Stimulated activated CD8-positive, alpha-beta memory T cell treated with anti-CD3 and anti-CD28 coated beads, Interleukin-7, amount 100 ng/mL, for 24 hours (primary cell): ENCODE data around the gene GSK3B.

ENCODE experiments used
- DNase-seq: peaks from one replicate; pipeline ENCODE4 v3.0.0-alpha.2; 2020; ENCODE audit warnings: low read depth

The GSK3B gene

DNA sequence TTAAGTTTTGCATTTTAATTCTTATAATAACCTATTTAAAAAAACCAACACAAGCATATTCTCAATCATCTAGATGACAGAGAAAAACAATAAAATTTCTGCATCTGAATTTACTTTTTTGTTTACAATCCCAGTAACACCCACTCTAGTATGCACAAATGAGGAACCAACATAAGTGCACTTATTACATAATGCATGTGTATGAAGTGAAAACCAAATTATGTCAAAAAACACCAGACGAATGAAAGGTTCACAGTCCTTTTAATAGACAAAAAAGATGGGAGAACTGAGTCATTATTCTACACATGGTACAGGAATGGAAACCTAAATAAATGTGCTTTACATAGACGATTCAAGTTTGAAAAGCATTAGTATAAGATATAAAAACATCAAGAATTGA is 220.6 kb downstream of the GSK3B start:
- no peak for DNase-seq

DNA sequence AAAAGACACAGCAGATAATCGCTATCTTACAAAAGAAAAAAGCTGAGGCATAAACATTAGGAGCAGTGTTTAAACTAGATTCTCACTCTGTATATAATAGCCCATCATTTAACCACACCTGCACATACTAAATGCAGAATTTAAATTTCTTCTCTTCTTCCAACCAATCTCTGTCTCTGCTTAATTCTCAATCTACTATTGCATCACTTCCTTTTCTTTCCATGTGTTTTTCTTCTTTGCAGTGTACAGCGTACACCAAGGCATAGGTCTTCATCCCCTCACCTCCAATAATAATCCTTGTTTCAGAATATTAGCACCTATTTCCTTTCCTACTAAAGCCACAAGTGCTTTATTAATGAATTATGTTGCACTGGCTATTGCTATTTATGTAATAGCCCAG is 221.5 kb downstream of the GSK3B start:
- DNase-seq, result no peak

DNA sequence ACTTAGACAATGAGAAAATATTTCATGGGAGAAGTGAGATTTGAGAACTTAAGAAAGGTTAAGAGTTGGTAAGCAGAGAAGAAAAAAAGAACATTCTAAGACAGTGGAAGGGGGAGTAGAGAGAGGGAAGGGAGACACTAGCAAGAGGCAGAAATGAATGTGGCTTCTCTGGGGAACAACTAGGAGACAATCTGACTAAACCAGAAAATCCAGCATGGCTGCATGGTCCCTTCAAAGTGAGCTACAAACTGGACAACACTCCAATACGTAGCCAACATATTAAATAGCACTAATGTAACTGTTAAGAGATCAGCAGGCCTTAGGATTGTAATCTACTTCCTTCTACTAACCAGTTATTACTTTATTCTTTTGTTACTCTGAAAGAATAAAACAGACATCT is 222.7 kb downstream of the GSK3B start:
- no peak for DNase-seq

DNA sequence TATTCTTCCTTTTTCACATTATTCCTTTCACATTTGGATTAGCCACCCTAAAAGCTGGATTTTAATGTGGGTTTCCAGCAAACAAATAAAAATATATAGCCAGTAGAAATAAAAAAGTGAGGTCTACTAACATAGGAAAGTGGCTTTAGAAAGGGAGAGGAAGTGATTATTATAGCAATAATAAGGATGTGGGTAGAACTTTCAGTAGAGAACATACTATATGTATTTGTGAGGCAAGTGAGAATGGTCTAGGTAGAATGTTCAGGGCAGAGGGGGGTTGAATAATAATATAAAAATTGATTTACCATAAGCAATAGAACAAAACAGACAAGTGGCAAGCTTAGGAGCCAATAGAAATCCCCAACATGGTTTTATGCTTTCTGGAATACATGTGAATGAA is 223.7 kb downstream of the GSK3B start:
- no peak for DNase-seq

DNA sequence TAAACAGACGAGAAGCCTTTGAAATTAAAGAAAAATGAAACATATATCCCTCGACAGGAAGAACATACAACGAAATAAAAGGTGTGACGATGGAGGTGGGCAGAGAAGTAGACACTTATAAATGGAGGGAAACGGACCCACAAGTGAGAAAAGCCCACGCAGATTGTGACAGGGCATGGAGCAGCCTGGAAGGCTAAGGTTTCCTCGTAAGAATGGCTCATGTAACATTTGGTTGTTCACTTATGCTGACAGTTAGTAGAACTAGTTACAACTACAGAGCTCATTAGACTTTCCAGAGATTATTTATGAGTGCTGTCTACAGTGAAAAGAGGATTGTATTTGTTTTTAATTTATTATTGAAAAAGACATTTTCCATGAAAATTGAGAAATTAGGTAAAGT is 229.8 kb downstream of the GSK3B start:
- no peak for DNase-seq

DNA sequence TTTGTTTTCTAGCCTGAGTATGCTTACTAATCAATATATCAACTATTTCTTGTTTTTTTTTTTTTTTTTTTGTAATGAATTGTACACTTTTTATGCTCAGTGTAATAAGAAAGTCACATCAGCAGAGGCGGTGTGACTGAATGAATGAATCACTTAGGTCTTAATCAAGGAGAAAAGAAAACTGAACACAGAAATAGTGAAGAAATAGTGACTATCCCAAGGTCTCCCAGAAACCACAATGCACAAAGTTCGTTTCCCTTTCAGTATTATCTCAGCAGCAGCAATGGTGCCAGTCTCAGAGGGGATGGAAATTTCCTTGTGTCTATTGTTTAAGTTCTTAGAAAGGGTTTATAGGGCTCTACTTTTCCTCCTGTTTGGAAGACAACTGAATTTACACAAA is 231.6 kb downstream of the GSK3B start:
- no peak for DNase-seq

DNA sequence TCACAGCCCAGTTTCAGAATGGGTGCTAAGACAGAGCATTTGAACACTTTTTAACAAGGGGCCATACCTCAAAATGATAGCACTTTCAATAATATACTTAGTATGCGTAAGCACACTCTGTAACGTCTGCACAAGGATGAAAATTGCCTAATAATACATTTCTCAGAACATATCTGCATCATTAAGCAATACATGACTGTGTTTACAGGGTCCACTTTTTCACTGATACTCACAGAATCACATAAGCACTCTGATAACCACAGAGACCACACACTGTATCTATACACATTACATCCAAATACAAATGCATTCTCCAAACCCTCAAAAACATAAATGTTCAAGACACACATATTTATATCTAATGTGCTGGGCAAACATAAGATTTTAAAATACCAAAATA is 232.6 kb downstream of the GSK3B start:
- DNase-seq, result no peak

DNA sequence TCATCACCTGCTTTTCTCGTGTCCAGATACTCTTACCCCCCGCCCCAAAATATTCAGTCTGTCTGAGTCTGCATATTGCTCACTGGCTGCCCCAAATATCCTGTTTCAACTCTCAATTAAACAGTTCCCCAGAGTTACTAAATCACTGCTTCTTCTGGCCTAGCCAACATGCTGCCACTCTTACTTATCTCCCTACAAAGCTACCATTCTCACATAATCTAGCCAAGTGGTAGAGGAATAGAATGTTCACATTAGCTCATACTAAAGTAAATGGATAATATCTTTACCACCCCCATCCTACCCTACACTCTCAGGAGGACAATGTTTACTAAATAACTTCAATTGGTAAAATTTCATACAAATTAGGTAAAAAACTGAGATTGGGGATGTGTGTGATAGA is 234.5 kb downstream of the GSK3B start:
- no peak for DNase-seq

DNA sequence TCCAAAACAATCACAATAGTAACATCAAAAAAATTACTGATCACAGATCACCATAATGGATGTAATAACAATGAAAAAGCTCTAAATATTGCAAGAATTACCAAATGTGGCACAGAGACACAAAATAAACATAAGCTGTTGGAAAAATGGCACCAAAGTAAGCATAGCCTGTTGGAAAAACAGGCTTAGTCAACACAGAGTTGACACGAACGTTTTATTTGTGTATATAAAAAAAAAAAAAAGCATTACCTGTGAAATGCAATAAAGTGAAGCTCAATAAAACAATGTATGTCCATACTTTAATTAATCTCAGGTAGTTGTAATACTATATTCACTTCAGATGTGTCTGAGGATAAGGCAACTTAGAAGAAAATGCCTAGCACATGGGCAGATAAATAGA is 235.3 kb downstream of the GSK3B start:
- no peak for DNase-seq

DNA sequence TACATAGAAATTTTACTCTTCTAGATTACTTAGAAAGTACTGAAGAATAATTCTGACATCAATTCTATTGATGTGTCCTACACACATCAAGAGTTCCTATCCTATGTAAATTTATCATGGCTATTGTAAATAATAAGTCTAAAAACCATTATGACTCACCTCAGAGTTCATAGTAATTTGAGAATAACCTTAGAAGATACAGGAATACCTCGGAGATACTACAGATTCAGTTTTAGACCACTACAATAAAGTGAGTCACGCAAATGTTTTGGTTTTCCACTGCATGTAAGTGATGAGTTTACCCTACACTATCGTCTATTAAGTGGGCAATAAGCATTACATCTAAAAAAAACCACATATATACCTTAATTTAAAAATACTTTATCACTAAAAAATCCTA is 237.6 kb downstream of the GSK3B start:
- no peak for DNase-seq

DNA sequence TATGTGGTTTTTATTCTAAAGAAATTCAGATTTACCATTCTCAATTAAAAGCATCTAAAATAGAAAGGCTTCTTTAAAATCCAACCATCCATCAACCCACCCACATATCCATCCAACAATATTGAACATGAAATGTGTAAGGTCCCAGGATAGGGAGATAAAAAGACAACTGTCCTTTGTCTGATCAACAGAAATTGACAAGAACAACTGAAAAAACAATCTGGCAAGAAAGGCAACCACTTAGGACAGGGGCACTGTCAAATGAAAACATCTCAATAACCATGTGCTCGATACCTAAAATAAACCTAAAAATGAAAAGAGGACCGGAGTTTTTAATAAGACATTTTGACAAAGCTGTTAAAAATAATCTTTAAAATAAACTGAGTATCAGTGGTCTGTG is 245.1 kb downstream of the GSK3B start:
- no peak for DNase-seq

DNA sequence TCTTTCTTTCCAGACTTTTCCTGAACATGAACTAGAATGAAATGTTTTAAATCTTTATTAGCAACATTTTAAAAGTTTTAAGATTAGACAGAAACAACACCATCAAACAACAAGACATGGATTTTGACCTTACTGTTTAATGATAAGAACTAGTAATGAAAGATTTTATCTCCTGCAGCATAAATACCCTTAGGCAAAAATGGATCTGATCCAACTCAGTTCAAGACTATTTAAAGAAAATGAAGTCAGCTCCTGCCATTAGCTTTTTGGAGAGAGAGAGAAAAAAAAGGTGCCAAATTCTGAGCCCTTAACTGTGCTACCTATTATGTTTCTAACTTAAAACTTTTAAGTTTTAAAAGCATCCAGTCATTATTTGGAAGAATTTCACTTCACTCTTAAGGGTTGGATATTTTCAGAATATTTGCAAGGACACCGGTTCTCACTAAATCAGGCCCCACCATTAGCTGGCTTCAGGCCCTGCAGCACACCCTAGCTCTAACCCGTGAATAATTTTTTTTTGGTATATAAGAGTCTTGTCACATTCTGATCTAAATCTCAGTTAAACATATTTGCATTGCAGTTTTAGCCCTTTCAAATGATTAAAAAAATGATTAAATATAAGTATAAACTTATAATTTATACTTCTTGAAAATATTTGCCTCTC is 252.3 kb downstream of the GSK3B start:
- no peak for DNase-seq

DNA sequence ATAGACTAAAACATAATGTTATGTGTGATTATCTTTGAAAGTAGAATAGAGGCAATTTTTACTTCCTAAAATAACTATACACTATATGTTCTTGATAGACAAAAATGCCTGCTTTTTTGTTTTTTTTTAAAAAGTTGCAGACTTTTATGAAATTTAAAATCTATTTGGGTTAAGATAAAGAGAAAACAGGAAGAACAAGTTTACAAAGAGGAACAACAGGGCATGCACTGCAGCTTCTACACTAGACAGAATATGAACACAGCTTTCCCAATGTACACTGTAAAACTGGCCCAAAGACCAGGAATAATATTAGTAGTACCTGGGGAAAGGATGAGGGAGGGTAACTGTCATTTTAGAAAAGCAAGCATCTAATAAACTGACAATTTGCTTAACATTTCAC is 258.7 kb downstream of the GSK3B start:
- no peak for DNase-seq

DNA sequence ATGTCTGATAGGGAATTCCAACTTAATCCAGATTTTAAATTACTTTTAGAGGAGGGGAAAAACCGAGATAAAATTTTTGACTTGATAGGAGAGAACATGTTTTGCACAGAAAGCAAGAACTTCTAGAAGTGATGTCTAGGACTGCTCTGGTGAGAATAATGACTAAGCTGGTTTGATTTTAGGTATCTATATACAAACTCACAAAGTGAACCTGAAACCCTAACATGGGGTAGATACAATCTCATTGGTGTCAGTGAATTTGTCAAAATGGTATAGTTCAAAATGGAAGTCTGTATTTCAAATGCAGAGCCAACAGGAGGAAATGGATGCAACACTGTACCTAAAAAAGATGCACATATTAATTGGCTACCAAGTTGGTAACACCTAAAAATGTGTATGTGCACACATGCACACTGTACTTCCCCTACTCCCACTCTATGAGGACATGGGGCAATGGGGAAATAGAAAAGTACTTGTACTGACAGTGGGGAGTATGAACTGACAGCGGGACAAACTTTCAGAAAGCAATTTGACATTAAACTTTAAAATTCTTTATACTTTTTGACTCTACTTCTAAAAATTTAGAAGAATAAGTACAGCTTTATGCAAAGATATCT is 259.4 kb downstream of the GSK3B start:
- DNase-seq, result no peak

DNA sequence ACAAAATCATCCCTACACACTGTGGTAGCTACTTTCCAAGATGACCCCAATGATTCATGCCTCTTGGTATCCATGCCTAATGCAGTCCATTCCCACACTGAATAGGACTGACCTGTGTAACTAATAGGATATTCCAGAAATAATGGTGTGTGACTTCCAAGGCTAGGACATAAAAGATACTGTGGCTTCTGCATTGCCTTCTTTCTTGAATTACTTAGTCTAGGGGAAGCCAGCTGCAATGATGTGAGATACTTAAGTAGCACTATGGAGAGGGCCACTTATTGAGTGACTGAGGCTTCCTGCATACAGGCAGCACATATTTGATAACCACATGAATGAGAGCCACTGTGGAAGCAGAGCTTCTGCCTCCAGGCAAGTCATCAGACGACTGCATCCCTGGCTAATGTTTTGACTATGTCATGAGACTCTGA is 262.3 kb downstream of the GSK3B start:
- no peak for DNase-seq

DNA sequence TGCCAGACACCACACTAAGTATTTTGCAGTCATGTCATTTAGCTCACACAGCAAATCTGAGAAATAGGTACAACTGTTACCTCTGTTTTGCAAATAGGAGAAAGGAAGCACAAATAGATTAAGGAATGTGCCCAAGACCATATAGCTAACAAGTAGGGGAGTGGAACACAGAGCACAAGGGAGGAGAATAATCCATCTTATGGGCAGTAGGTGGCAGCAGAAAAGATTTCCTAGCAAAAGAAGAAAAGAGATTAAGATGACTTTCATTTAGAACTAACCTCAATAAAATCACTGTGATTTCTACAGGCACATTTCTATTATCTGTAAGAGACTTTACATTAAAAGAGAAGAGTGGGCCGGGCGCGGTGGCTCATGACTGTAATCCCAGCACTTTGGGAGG is 263.2 kb downstream of the GSK3B start:
- no peak for DNase-seq

DNA sequence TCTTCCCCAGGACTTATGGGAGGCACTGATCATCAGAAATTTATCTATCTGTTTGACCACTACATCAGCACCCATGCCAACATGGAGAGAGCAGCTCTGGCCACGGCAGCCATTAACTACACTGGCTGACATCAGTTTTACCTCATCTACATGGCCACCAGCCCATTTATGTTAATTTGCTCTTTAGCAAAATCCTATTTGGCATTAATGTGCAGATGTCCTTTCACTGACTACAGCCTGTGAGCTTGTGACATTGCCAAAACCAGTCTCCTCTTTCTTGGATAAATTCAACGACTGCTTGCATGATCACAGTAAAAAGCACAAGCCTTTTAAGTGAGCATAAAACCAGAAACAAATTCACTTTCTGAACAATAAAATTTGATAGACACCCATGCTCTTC is 264.8 kb downstream of the GSK3B start:
- DNase-seq, result no peak

DNA sequence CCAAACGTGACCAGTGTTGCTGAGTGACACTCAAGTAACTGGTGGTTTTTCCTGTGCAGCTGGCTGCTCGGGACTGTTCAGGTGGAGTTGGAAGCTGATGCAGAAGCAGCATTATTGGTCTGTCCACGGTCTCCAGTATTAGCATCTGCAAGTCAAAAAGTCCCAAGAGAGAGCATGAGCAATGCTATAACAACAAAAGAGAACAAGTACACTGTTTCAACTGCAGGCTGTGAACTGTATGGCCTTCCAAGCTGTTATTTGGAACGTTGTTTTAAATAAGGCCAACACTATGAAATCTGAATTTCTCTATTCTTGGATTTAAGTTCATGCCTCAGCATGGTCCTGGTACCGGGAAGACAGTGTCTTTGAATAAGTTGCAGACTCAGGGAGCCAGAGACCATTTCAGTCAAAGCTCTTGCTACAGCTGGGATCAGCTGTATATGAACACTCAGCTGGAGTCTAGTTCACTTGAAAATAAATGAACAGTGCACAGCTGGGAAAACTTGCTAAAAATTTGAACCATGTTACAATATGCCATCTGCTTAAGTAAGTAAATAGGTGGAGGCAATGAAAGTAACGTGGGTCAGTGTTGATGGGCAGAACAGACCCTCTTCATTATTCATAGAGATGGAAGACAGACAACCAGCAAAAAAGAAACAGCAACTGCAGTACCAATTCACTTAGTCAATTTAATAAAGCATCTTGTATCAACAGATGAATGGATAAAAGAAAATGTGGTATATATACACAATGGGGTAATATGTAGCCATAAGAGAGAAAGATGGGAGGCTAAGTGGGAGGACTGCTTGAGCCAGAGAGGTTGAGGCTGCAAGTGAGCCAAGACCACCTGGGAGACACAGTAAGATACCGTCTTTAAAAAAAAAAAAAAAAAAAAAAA is 267.3 kb downstream of the GSK3B start:
- no peak for DNase-seq

DNA sequence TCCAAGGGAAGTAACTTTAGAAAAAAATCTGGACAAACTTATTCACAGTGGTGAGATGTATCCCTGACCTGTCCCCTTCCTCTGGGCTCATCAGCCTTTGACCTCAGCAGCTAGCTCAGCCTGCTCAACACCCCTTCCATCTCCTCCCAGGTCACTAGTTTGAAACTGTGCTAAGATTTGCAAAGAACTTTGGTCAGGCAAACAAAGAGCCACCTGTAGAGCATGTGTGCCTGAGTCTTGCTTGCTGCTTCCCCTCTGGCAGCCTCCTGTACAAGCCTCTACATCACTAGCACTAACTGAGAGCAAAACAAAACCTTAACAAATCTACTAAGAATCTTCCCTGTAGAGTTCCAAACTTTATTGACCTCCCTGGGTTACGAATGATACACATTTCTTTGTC is 268.4 kb downstream of the GSK3B start:
- no peak for DNase-seq

DNA sequence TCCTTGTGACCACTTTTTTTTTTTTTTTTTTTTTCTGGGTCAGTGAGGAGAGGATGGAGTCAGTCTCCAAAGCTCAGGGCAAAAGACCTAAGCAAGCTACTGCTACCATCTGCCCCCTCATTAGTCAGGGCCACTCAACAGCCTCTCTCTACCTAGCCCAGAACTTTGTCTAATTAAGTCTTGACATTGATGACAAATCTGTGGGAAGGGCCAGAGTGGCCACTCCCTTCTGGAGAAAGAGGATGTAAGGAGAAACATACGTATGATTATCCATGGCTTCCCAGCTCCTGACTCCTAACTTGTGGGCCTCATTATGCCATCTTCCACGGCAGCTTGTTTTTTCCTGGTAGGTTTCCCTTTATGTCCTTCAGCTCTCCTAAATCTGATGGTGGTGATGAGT is 274.4 kb downstream of the GSK3B start:
- no peak for DNase-seq

DNA sequence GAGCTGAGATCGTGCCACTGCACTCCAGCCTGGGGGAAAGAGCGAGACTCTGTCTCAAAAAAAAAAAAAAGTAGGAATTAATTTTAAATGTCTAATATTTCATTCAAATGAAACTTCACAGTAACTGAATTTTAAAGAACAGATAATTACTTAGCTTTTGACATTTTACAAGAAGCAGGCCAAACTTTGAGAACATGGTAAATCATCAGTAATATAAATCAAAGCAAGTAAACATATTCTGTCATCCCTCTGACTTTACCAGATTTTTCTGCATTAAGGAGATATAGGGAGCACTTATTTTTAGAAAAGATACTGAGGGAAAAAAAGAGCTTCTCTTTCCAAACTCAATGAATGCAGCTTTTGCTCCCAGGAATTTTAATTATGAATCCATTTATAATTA is 275.3 kb downstream of the GSK3B start:
- no peak for DNase-seq

DNA sequence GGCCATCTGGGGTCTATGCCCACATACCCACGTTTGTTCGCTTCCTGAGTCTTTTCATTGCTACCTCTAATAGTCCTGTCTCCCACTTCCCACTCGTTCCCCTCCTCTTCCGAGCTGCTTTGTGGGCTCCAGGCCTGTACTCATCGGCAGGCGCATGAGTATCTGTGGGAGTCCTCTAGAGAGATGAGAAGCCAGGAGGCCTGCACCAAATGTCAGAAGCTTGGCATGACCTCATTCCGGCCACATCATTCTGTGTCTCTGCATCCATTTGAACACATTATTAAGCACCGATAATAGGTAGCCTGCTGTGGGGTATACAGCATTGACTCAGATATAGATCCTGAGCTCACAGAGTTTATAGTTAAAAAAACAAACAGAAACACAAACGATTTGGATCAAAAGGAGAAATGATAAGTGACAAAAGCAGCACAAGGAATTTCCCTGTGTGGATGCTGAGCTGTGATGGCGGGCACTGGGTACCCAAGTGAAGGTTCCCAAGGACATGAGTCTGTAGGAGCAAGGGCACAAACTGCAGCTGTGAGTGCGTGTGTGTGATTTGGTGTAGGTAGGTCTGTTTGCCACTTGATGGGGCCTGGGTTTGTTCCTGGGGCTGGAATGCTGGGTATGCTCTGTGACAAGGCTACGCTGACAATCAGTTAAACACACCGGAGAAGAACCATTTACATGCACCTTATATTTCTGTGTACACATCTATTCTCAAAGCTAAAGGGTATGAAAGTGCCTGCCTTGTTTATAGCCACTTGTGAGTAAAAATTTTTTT is 276.5 kb downstream of the GSK3B start:
- DNase-seq, result no peak

DNA sequence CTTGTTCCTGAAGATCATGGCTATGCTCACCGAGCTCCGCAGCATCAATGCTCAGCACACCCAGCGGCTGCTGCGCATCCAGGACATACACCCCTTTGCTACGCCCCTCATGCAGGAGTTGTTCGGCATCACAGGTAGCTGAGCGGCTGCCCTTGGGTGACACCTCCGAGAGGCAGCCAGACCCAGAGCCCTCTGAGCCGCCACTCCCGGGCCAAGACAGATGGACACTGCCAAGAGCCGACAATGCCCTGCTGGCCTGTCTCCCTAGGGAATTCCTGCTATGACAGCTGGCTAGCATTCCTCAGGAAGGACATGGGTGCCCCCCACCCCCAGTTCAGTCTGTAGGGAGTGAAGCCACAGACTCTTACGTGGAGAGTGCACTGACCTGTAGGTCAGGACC is 277.2 kb downstream of the GSK3B start:
- no peak for DNase-seq
